IMR-90 (cell line): Measurements from ENCODE around the gene ABCA7. TPM values are rescaled to one million over a fixed set of nuclear protein-coding genes. Genes with fewer than 3 reads are reported as not detected.
A peak's percentile ranks its signal among the peaks of the same experiment; 100 is the strongest.

Experiments used
- ATAC-seq: fragments of 200-7000 bp; cut with Tn5 transposase; 2 replicates; pipeline ENCODE4 v1.9.1; 2020; ENCODE audit warnings: low read depth, mild to moderate bottlenecking, moderate library complexity
- BruUV-seq: library from RNA; stranded (reverse); fragments of 400-500 nt; replicated peaks from 2 replicates; lab custom pipeline; 2021; lab: Mats Ljungman, UMichigan
- CTCF ChIA-PET: fragments of 300-600 bp; formaldehyde crosslinking; extraction: SDS; loops from one replicate; lab custom pipeline; 2021; ENCODE audit warnings: antibody characterized with exemption; lab: Yijun Ruan, JAX
- POLR2A ChIA-PET: fragments of 300-600 bp; sonication (Branson Sonifier 250); formaldehyde crosslinking; loops from one replicate; lab custom pipeline; 2022; ENCODE audit warnings: antibody characterized with exemption; ENCODE audit not compliant: unreplicated experiment; lab: Charles Lee
- DNase-seq: peaks from one replicate; pipeline ENCODE4 v3.0.0; 2013
- H2AFZ ChIP-seq: replicated peaks from 2 replicates; pipeline ENCODE3; 2013; ENCODE audit warnings: low read length, mild to moderate bottlenecking; ENCODE audit not compliant: poor library complexity
- H2AK5ac ChIP-seq: 2 replicates; pipeline ENCODE4 v1.6.1; 2013; ENCODE audit warnings: low read depth, low read length, inconsistent platforms
- H2AK9ac ChIP-seq: replicated peaks from 2 replicates; pipeline ENCODE3; 2013; ENCODE audit warnings: mild to moderate bottlenecking, low read depth, low read length, moderate library complexity; ENCODE audit not compliant: poor library complexity
- H2BK120ac ChIP-seq: 2 replicates; pipeline ENCODE4 v1.6.1; 2013; ENCODE audit warnings: low read depth, low read length, inconsistent platforms
- H2BK15ac ChIP-seq: 3 replicates; pipeline ENCODE4 v1.6.1; 2013; ENCODE audit warnings: low read depth, low read length, inconsistent platforms
- H2BK20ac ChIP-seq: 2 replicates; pipeline ENCODE4 v1.6.1; 2013; ENCODE audit warnings: low read depth, mild to moderate bottlenecking, inconsistent platforms, low read length, moderate library complexity
- H2BK5ac ChIP-seq: 2 replicates; pipeline ENCODE4 v1.6.1; 2013; ENCODE audit warnings: mild to moderate bottlenecking, low read depth, low read length, inconsistent platforms; ENCODE audit not compliant: poor library complexity, severe bottlenecking
- H3K14ac ChIP-seq: replicated peaks from 2 replicates; pipeline ENCODE4 v1.6.1; 2013; ENCODE audit warnings: low read depth, low read length, inconsistent platforms
- H3K18ac ChIP-seq: 2 replicates; pipeline ENCODE4 v1.6.1; 2013; ENCODE audit warnings: low read depth, low read length, control low read depth
- H3K23ac ChIP-seq: 2 replicates; pipeline ENCODE4 v1.6.1; 2013; ENCODE audit warnings: low read depth, low read length, inconsistent platforms
- H3K27ac ChIP-seq: 2 replicates; pipeline ENCODE4 v1.5.1; 2013; ENCODE audit warnings: mild to moderate bottlenecking, control low read depth, low read length; ENCODE audit not compliant: insufficient read depth
- H3K27me3 ChIP-seq: 2 replicates; pipeline ENCODE4 v1.6.1; 2013; ENCODE audit warnings: low read length; ENCODE audit not compliant: control insufficient read depth, insufficient read depth
- H3K36me3 ChIP-seq: 2 replicates; pipeline ENCODE4 v1.6.1; 2013; ENCODE audit warnings: low read length, mixed read lengths; ENCODE audit not compliant: control insufficient read depth, insufficient read depth
- H3K4ac ChIP-seq: 2 replicates; pipeline ENCODE4 v1.6.1; 2013; ENCODE audit warnings: low read depth, low read length, inconsistent platforms
- H3K4me1 ChIP-seq: 2 replicates; pipeline ENCODE4 v1.6.1; 2013; ENCODE audit warnings: low read length, mixed read lengths; ENCODE audit not compliant: control insufficient read depth, insufficient read depth
- H3K4me2 ChIP-seq: 2 replicates; pipeline ENCODE4 v1.6.1; 2013; ENCODE audit warnings: low read depth, mild to moderate bottlenecking, control low read depth, low read length, moderate library complexity
- H3K4me3 ChIP-seq: 2 replicates; pipeline ENCODE4 v1.5.1; 2013; ENCODE audit warnings: low read depth, mild to moderate bottlenecking, control low read depth, low read length, moderate library complexity; ENCODE audit not compliant: insufficient read depth
- H3K56ac ChIP-seq: 2 replicates; pipeline ENCODE4 v1.6.1; 2013; ENCODE audit warnings: low read length, inconsistent platforms; ENCODE audit not compliant: insufficient read depth; ENCODE audit errors: extremely low read depth
- H3K79me1 ChIP-seq, 2 experiments: 2 replicates each; pipeline ENCODE4 v1.6.1; 2013; ENCODE audit warnings: low read length in 2 of 2, inconsistent platforms in 1 of 2, low read depth in 1 of 2
- H3K9ac ChIP-seq: 2 replicates; pipeline ENCODE4 v1.6.1; 2013; ENCODE audit warnings: low read depth, low read length, control low read depth
- H3K9me1 ChIP-seq: 2 replicates; pipeline ENCODE4 v1.6.1; 2013; ENCODE audit warnings: low read length, inconsistent platforms; ENCODE audit not compliant: insufficient read depth
- H3K9me3 ChIP-seq: 2 replicates; pipeline ENCODE4 v1.6.1; 2013; ENCODE audit warnings: low read length; ENCODE audit not compliant: control insufficient read depth, insufficient read depth
- H4K20me1 ChIP-seq: 2 replicates; pipeline ENCODE4 v1.6.1; 2013; ENCODE audit warnings: low read length, inconsistent platforms; ENCODE audit not compliant: insufficient read depth
- H4K5ac ChIP-seq: 2 replicates; pipeline ENCODE4 v1.6.1; 2013; ENCODE audit warnings: mild to moderate bottlenecking, low read depth, low read length, control low read depth
- H4K8ac ChIP-seq, 2 experiments: 2 replicates each; pipeline ENCODE4 v1.6.1; 2013; ENCODE audit warnings: low read depth in 2 of 2, low read length in 2 of 2, control low read depth in 1 of 2, inconsistent platforms in 1 of 2
- H4K91ac ChIP-seq: 2 replicates; pipeline ENCODE4 v1.6.1; 2013; ENCODE audit warnings: low read depth, low read length, inconsistent platforms; ENCODE audit not compliant: insufficient read depth
- BHLHE40 ChIP-seq: fragments of 150-350 bp; IDR thresholded peaks from 2 replicates; pipeline ENCODE4 v1.6.1; 2016; ENCODE audit warnings: mild to moderate bottlenecking, low read depth, low read length
- CEBPB ChIP-seq: IDR thresholded peaks from 2 replicates; pipeline ENCODE4 v1.6.1; 2012; ENCODE audit warnings: low read depth, low read length, improper control_type of control experiment
- CHD1 ChIP-seq: IDR thresholded peaks from 2 replicates; pipeline ENCODE4 v1.6.1; 2012; ENCODE audit warnings: low read depth, low read length, improper control_type of control experiment
- FOS ChIP-seq: fragments of 150-350 bp; IDR thresholded peaks from 2 replicates; pipeline ENCODE4 v1.6.1; 2016; ENCODE audit warnings: low read depth, low read length
- MAFK ChIP-seq: IDR thresholded peaks from 2 replicates; pipeline ENCODE4 v1.6.1; 2012; ENCODE audit warnings: low read depth, low read length, improper control_type of control experiment
- MAZ ChIP-seq: IDR thresholded peaks from 2 replicates; pipeline ENCODE4 v1.6.1; 2012; ENCODE audit warnings: low read depth, mild to moderate bottlenecking, low read length, improper control_type of control experiment, moderate library complexity, borderline replicate concordance
- MXI1 ChIP-seq: IDR thresholded peaks from 2 replicates; pipeline ENCODE4 v1.6.1; 2012; ENCODE audit warnings: low read depth, mild to moderate bottlenecking, low read length, moderate library complexity, borderline replicate concordance
- NFE2L2 ChIP-seq: fragments of 150-350 bp; IDR thresholded peaks from 2 replicates; pipeline ENCODE4 v1.6.1; 2016; ENCODE audit warnings: low read depth, mild to moderate bottlenecking, low read length
- POLR2A ChIP-seq: IDR thresholded peaks from 2 replicates; pipeline ENCODE4 v1.6.1; 2012; ENCODE audit warnings: mild to moderate bottlenecking, low read depth, low read length
- RAD21 ChIP-seq: IDR thresholded peaks from 2 replicates; pipeline ENCODE4 v1.6.1; 2012; ENCODE audit warnings: low read length, improper control_type of control experiment
- RCOR1 ChIP-seq: IDR thresholded peaks from 2 replicates; pipeline ENCODE4 v1.6.1; 2012; ENCODE audit warnings: mild to moderate bottlenecking, low read length, improper control_type of control experiment; ENCODE audit not compliant: insufficient replicate concordance
- RFX5 ChIP-seq: IDR thresholded peaks from 2 replicates; pipeline ENCODE4 v1.8.0; 2012; ENCODE audit warnings: low read depth, mild to moderate bottlenecking, low read length, moderate library complexity
- SMC3 ChIP-seq: fragments of 150-350 bp; IDR thresholded peaks from 2 replicates; pipeline ENCODE4 v1.6.1; 2016; ENCODE audit warnings: low read depth, mild to moderate bottlenecking, antibody characterized with exemption, low read length, moderate library complexity
- USF2 ChIP-seq: fragments of 150-350 bp; IDR thresholded peaks from 2 replicates; pipeline ENCODE4 v1.6.1; 2017; ENCODE audit warnings: mild to moderate bottlenecking, antibody characterized with exemption, low read length, low read depth
- WGBS, 2 experiments: methylation state at CpG; one replicate each; pipeline versions ENCODE4 v1.1.5 to v1.1.7; 2013; ENCODE audit warnings: missing lambda C conversion rate in 2 of 2; ENCODE audit not compliant: insufficient read length in 1 of 2; ENCODE audit errors: extremely low coverage in 2 of 2; 5-methylcytosine and 5-hydroxymethylcytosine counted together
- dilution Hi-C: fragments of 300-500 bp; cut with HindIII; formaldehyde crosslinking; loops from one replicate; pipeline ENCODE4 v1.14.3; 2018; ENCODE audit warnings: low sequenced_read_pairs; ENCODE audit not compliant: unreplicated experiment
- in situ Hi-C: fragments of 300-500 bp; cut with MboI; formaldehyde crosslinking; loops from 3 replicates; pipeline ENCODE4 v1.14.3; 2019; ENCODE audit warnings: low sequenced_read_pairs, inconsistent platforms, mixed read lengths
- intact Hi-C: fragments of 100-400 bp; cut with micrococcal nuclease; formaldehyde crosslinking; loops from 2 replicates; pipeline ENCODE4 v1.10.0; 2022
- polyA plus RNA-seq, 3 experiments: library from polyadenylated mRNA; depleted of rRNA; stranded (reverse); fragments of >200 nt; gene quantifications; 2 replicates each; pipeline ENCODE4 v1.2.3, GENCODE V29; 2012; ENCODE audit warnings: low replicate concordance in 1 of 3
- total RNA-seq: library from RNA; depleted of rRNA; stranded (reverse); fragments of >200 nt; gene quantifications from 2 replicates; pipeline ENCODE4 v1.2.3, GENCODE V29; 2012

The ABCA7 gene
- total and polyA plus RNA-seq, 2 of the 4 experiments (the other 2 are of a cell fraction): 0.36 to 3.3 TPM

DNA sequence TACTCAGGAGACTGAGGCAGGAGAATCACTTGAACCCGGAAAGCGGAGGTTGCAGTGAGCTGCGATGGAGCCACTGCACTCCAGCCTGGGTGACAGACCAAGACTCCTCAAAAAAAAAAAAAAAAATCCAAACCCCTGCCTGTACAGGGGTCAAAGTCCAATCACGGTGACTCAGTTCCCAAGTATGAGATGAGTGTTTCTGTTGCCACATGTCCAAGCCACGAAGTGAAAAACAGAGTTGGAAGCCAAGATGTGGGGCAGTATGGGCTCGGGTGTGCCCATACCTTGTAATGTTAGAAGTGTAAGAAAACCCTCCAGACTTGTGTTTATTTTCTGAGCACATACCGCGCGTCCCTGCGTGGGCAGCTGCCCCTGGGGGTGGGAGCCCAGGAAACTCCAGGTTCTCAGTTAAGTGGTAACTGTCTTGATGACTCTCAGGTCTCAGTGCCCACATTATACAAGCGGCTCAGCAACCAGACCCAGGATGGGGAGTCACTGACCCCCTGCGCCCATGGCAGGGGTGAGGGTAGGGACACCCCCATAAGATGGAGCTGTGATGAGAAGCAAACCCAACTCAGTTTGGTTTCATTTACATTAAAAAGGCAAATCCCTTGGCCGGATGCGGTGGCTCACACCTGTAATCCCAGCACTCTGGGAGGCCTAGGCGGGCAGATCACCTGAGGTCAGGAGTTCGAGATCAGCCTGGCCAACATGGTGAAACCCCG is 62.7 kb downstream of the ABCA7 start:
- Histone ChIP-seq H3K9me1 (peaks cover 10% of the 10 kb centered on the region), H3K9me3 (peaks cover 3% of the 10 kb centered on the region), H4K20me1 (peaks cover 48% of the 10 kb centered on the region), H2BK20ac (peak overlapping the region; percentile 97), H2BK5ac (peak overlapping the region; percentile 98), H3K27me3 (no peaks in the 10 kb centered on the region), H3K4me1 (peaks cover 17% of the 10 kb centered on the region), H3K4me3 (no peak overlapping the region), H3K23ac (peak overlapping the region; percentile 97), H4K5ac (peak overlapping the region; percentile 76), H4K91ac (peak overlapping the region; percentile 96), H2BK15ac (peak overlapping the region; percentile 98; the same call in 1 of the 3 replicates), H3K14ac (peak overlapping the region; percentile 95), H2AK5ac (peak overlapping the region; percentile 100), H3K4me2 (peak overlapping the region; percentile 78), H3K4ac (peak overlapping the region; percentile 98), H3K9ac (peak overlapping the region; percentile 68), H3K79me1 (peaks cover 0 to 31% of the 10 kb centered on the region in 2 experiments; a peak in 2 of 4 replicates), H4K8ac (peak overlapping the region; percentile 27 to 90), H3K56ac (peak overlapping the region; percentile 86), H2BK120ac (peak overlapping the region; percentile 98), H3K18ac (peak overlapping the region; percentile 76), H2AK9ac (peak overlapping the region; percentile 86), H3K36me3 (peaks cover 23% of the 10 kb centered on the region; the same call in 1 of the 2 replicates), H2AFZ (peak overlapping the region; percentile 73), H3K27ac (peak overlapping the region; percentile 97)
- BruUV-seq: no TSS peak
- ChIA-PET CTCF (no interaction called here), POLR2A (interaction anchor here (0.6 to 1.0 kb wide), 2 partner anchors 166 to 167 kb away, joined by 6 to 7 read pairs; partner anchors contain the start of gene CIRBP)
- peak; percentile 30 for ATAC-seq
- dilution Hi-C loops (no loop called here), in situ Hi-C loops (no loop called here), intact Hi-C loops (loop anchor here (2.0 to 5.0 kb wide), 3 partner anchors 62 to 75 kb away; partner anchors contain the start of genes ABCA7 and CNN2)
- WGBS, 2 experiments: no CpG with 5 or more reads among the region's 17 CpGs
- peak; percentile 100 for DNase-seq
- TF ChIP-seq CHD1 (no peak), FOS (peak; percentile 92), NFE2L2 (no peak), CEBPB (peak; percentile 95), MXI1 (peak; percentile 40; the same call in 1 of the 2 replicates), RCOR1 (peak; percentile 90), SMC3 (no peak), RAD21 (no peak), MAFK (no peak), USF2 (peak; percentile 17; the same call in 1 of the 2 replicates), POLR2A (0 out of 2 replicates have a peak, but pooled peaks have one; percentile 58), MAZ (peak; percentile 78; the same call in 1 of the 2 replicates), BHLHE40 (peak; percentile 67; the same call in 1 of the 2 replicates), RFX5 (no peak; the same call in 1 of the 2 replicates)
